SK-N-SH (cell line): Measurements from ENCODE around the gene SPIRE2.

Experiments
- CTCF ChIP-seq: fragments of 200-600 bp; sonication (generic); IDR thresholded peaks from 2 replicates; pipeline ENCODE4 v1.6.1; 2017; ENCODE audit warnings: antibody characterized with exemption, mild to moderate bottlenecking, moderate library complexity
- ELF1 ChIP-seq: IDR thresholded peaks from 2 replicates; pipeline ENCODE4 v1.4.0; 2012
- EZH2phosphoT487 ChIP-seq: fragments of 200-600 bp; sonication (generic); IDR thresholded peaks from 2 replicates; pipeline ENCODE4 v1.6.1; 2017; ENCODE audit warnings: low read depth, mixed run types, mild to moderate bottlenecking, antibody characterized with exemption, moderate library complexity, borderline replicate concordance
- MXI1 ChIP-seq: IDR thresholded peaks from 2 replicates; pipeline ENCODE4 v1.6.1; 2012; ENCODE audit warnings: mild to moderate bottlenecking, low read depth, low read length, improper control_type of control experiment
- NFIC ChIP-seq: IDR thresholded peaks from 2 replicates; pipeline ENCODE4 v1.4.0; 2012; ENCODE audit warnings: borderline replicate concordance
- POLR2AphosphoS5 ChIP-seq: IDR thresholded peaks from 2 replicates; pipeline ENCODE4 v1.6.1; 2012; ENCODE audit warnings: low read depth, low read length
- REST ChIP-seq: IDR thresholded peaks from 2 replicates; pipeline ENCODE4 v1.6.1; 2012; ENCODE audit warnings: mild to moderate bottlenecking, low read depth, low read length, moderate library complexity
- RFX5 ChIP-seq: IDR thresholded peaks from 2 replicates; pipeline ENCODE4 v1.6.1; 2012; ENCODE audit warnings: mild to moderate bottlenecking, improper control_type of control experiment, low read length
- SIN3A ChIP-seq: IDR thresholded peaks from 2 replicates; pipeline ENCODE4 v1.6.1; 2012; ENCODE audit warnings: low read depth, mild to moderate bottlenecking, low read length, moderate library complexity, borderline replicate concordance
- TAF1 ChIP-seq: IDR thresholded peaks from 2 replicates; pipeline ENCODE4 v1.6.1; 2012; ENCODE audit warnings: low read depth, mild to moderate bottlenecking, low read length, moderate library complexity, borderline replicate concordance
- TEAD4 ChIP-seq: IDR thresholded peaks from 2 replicates; pipeline ENCODE4 v1.4.0; 2012; ENCODE audit warnings: mild to moderate bottlenecking, borderline replicate concordance; ENCODE audit not compliant: insufficient read depth
- USF2 ChIP-seq: fragments of 150-350 bp; IDR thresholded peaks from 2 replicates; pipeline ENCODE4 v1.6.1; 2017; ENCODE audit warnings: antibody characterized with exemption, low read length, low read depth, borderline replicate concordance
- ZBTB33 ChIP-seq: IDR thresholded peaks from 2 replicates; pipeline ENCODE4 v1.4.0; 2012; ENCODE audit warnings: low read depth, borderline replicate concordance

- TF ChIP-seq ZBTB33 (no peak), NFIC (no peak), CTCF (peak; percentile 48), SIN3A (no peak), RFX5 (no peak), POLR2AphosphoS5 (no peak; the same call in 1 of the 2 replicates), USF2 (no peak), TAF1 (no peak), REST (no peak), ELF1 (no peak), TEAD4 (no peak), MXI1 (0 out of 2 replicates have a peak, but pooled peaks have one; percentile 18), EZH2phosphoT487 (no peak)
Observed at GRCh38 chr16:89918453-89919347, 90.4 kb downstream of the SPIRE2 start, which contains the start of gene MC1R.
